Medulla oblongata (tissue), 1 donor: ENCODE data around the gene KLHL21.

ENCODE experiments used
- DNase-seq: peaks from one replicate; pipeline ENCODE4 v3.0.0-alpha.2; 2015; ENCODE audit errors: extremely low spot score

KLHL21 gene

DNA sequence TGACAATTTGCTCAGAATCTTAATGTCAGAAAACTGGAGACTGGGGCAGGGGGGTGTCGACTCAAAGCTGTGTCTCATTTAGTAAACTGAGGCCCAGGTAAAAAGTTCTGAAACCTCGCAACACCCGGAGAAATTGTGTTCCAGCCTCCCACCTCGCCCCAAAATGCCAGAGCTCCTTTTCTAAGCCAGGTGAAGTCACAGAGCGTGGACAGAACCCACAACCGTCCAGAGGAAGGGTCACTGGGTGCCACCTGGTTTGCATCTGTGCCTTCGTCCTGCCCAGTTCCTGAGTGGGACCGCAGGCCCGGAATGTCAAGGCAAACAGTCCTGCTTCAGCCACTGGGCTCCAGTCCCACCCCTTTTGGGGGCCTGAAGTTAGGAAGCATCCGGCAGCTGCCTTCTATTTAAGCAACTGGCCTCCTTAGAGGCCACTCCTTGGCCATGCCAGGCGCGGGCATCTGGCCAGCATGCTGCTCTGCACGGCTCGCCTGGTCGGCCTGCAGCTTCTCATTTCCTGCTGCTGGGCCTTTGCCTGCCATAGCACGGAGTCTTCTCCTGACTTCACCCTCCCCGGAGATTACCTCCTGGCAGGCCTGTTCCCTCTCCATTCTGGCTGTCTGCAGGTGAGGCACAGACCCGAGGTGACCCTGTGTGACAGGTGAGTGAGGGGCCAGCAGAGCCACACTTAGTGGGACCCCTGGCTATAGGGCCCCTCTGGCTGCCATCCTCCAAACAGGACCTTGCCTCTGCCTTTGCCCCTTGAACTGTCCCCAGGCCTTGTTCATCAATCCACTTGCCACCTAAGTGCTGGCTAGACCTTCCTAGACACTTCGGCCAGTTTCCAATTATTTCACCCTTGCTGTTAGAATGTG, 47.5 kb downstream of the KLHL21 start, which contains the start of gene TAS1R1:
TSS of gene TAS1R1 (plus strand) at position 401 of the 872 bp plus-strand sequence. CDS start at position 468, 67 bp downstream.
- peak; percentile 25 for DNase-seq

DNA sequence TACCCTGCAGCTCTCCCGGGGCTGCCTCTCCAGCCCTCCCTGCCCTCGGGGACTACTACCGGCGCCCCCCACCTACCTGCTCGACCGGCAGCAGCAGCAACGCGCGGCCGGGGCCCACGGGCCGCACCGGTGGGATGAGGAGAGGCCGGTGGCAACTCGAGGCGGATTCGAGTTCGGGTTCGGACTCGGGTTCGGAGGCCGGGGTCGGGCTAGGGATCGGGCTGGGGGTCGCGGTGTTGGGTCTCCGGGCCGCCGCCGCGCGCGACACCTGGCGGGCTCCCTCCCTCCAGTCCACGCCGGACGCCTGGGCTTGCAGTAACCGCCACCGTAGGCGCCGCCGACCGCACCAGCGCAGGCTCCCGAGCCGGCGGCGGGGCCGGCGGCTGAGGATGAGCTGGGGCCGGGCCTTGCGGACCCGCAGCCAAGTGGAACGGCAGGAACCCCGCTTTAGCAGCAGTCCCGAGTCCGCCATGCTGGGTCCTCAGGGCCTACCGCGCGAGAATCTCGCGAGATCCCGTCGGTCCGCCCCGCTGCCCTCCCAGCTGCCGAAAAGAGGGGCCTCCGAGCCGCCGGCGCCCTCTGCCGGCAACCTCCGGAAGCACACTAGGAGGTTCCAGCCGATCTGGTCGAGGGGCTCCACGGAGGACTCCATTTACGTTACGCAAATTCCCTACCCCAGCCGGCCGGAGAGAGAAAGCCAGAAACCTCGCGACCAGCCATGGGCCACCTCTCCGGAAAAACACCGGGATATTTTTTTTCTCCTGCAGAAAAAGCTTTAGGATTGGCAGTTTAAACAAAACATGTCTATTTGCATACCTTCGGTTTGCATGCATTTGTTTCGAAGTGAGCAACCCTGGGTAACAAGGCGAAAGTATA, 48.4 kb downstream of the KLHL21 start, which contains the start of gene NOL9:
TSS of gene NOL9 (minus strand) at position 483 of the 876 bp plus-strand sequence. CDS start at position 472, 11 bp downstream.
- DNase-seq: peak; percentile 93

DNA sequence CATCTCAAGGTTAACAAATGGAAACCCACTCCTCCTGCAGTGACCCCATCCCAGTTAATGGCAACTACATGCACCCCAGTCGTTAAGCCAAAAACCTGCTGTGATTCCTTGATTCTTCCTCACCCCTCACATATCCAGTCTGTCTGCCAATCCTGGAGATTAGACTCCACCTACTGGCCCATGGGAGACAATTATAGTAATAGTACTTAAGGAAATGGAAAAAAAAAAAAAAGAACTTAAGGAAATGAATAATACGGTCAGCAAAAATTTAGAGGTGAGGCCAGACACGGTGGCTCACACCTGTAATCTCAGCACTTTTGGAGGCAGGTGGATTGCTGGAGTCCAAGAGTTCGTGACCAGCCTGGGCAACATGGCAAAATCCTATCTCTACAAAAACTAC, 55.4 kb downstream of the KLHL21 start:
- DNase-seq: no peak

DNA sequence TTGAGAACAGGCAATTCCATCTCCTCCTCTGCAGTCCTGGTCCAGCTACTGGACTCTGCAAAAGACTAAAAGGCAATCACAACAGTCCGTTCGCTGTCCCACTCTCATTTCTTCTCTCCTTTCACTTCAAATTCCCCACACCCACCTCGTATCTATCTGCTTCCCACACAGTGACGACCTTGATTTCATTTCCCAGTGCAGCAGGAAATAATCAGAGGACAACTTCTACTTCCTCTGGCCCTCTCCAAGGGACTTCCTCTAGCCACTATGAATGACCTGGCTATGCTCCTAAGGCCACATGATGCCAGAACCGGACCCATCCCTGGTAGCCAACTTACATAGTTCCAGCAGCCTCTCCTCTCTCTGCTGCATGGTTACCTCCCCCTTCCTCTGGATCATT, 56.3 kb downstream of the KLHL21 start:
- no peak for DNase-seq

DNA sequence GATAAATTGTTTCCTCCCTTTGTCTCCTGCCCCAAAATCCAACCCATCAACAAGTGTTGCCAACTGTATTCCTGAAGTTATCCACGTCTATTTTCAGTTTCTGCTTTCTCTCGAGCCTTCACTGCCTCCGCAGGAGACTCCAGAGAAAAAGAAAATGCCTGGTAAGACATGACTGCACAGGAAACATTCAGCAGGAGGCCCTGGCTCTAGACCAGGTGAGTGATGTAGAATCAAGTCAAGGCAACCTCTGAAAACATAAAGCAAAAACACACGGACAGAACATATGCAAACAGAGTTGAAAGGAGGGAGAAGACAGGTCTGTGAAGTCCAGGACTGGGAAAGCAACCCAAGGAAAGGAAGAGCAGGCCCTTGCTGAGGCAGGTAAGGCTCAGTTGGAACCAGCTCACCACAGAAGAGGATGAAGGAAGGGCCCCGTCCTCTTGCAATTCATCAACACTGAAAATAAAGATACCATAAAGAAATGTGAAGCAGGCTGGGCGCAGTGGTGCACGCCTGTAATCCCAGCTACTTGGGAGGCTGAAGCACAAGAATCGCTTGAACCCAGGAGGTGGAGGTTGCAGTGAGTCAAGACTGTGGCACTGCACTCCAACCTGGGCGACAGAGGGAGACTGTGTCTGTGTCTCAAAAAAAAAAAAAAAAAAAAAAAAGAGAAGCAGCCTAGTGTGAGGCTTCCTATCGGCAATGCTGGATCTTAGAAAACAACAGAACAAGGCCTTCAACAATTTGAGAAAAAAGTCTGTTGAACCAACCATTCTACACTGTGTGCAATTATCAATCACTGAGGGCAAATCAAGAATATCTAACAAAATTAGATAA, 57.2 kb downstream of the KLHL21 start:
- DNase-seq: no peak

DNA sequence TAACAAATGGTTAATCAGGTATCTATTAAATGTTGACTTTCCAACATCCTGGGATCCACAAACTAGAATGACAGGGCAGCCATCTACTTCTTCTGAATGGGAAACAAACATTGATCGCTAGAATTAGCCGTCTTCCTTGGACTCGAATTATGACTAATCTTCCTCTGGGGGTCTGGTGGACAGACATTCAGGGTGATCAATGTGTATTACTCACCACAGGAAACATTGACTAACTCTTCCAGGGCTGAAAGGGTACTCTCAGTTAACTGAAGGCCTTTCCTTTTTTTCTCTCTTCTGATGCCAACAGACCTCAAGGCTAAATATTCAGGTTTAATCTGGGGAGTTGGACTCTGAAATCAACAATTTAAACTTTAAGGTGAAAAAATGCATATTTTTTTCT, 57.8 kb downstream of the KLHL21 start:
- DNase-seq: no peak
